Ishikawa (cell line): ENCODE data around the gene MORF4L1.

Experiments used
- EGR1 ChIP-seq: IDR thresholded peaks from 2 replicates; pipeline ENCODE4 v1.6.1; 2012
- EP300 ChIP-seq: IDR thresholded peaks from 2 replicates; pipeline ENCODE4 v1.6.1; 2012; ENCODE audit warnings: borderline replicate concordance
- FOXM1 ChIP-seq: IDR thresholded peaks from 2 replicates; pipeline ENCODE4 v1.6.1; 2012; ENCODE audit warnings: low read depth, borderline replicate concordance
- TAF1 ChIP-seq: IDR thresholded peaks from 2 replicates; pipeline ENCODE4 v1.6.1; 2012; ENCODE audit warnings: low read depth, mild to moderate bottlenecking
- TEAD4 ChIP-seq: IDR thresholded peaks from 2 replicates; pipeline ENCODE4 v1.6.1; 2012
- TF ChIP-seq, protein P1 (sequence below): IDR thresholded peaks from 2 replicates; pipeline ENCODE4 v1.6.1; 2012

DNA sequence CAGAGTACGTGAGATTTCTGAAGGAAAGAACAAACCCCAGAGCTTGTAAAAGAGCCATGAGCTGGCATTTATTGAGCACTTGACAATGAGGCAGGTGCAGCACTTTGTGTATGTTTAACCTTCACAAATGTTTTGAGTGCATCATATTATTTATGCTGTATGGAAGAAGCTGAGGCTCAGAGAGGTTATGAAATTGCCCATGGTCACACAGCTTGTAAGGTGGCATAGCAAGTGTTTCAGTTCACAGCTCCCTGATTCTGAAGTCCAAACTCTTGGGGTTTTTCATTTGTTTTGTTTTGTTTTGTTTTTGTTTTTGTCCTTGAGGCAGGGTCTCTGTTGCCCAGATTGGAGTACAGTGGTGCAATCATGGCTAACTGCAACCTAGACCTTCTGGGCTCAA, 36.4 kb upstream of the MORF4L1 start:
- TF ChIP-seq EGR1 (no peak), TEAD4 (no peak), TAF1 (no peak), EP300 (no peak), FOXM1 (no peak)
- TF ChIP-seq, protein P1, sequence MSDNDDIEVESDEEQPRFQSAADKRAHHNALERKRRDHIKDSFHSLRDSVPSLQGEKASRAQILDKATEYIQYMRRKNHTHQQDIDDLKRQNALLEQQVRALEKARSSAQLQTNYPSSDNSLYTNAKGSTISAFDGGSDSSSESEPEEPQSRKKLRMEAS, result no peak
